ENCODE data around the gene CSK.

DNA sequence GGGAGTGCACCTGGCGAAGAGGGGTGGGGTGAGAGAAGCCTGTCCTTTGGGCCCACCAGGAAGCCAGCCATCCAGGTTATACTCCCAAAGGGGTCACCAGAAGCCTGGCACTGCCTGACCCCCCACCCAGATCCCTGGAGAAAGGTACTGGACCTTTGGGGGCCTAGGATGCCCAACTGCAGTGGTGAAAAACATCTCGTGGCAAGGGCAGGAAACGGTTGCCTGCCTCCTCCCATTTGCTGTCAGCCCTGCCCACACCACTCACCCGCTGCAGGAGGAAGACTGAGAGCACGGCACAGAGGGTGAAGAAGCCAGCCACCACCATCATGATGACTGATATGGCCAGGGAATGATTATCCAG is 63.3 kb downstream of the CSK start:
- TF ChIP-seq, protein P1, sequence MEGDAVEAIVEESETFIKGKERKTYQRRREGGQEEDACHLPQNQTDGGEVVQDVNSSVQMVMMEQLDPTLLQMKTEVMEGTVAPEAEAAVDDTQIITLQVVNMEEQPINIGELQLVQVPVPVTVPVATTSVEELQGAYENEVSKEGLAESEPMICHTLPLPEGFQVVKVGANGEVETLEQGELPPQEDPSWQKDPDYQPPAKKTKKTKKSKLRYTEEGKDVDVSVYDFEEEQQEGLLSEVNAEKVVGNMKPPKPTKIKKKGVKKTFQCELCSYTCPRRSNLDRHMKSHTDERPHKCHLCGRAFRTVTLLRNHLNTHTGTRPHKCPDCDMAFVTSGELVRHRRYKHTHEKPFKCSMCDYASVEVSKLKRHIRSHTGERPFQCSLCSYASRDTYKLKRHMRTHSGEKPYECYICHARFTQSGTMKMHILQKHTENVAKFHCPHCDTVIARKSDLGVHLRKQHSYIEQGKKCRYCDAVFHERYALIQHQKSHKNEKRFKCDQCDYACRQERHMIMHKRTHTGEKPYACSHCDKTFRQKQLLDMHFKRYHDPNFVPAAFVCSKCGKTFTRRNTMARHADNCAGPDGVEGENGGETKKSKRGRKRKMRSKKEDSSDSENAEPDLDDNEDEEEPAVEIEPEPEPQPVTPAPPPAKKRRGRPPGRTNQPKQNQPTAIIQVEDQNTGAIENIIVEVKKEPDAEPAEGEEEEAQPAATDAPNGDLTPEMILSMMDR (IDR thresholded peaks at IDR 0.05; ENCODE audit: low read length): no peak
- TF ChIP-seq EZH2 (optimal IDR thresholded peaks at IDR 0.05; ENCODE audit: low read depth, low read length): no peak
- TF ChIP-seq EZH2phosphoT487 (IDR thresholded peaks at IDR 0.05; ENCODE audit: low read length): no peak
